Nephron progenitor cell (in vitro differentiated cells): ENCODE measurements around the gene ITPK1.

Experiments
- DNase-seq: peaks from one replicate; pipeline ENCODE4 v3.0.0; 2021
- H3K27ac Mint-ChIP-seq: 2 replicates; pipeline ENCODE4 v1.8.0; 2021; ENCODE audit warnings: mild to moderate bottlenecking, moderate library complexity, mixed read lengths
- H3K27me3 Mint-ChIP-seq: 2 replicates; pipeline ENCODE4 v1.8.0; 2021; ENCODE audit warnings: mild to moderate bottlenecking, low read depth, mixed read lengths; ENCODE audit not compliant: poor library complexity
- H3K36me3 Mint-ChIP-seq: 2 replicates; pipeline ENCODE4 v1.8.0; 2021; ENCODE audit warnings: low read depth, mixed read lengths
- H3K4me1 Mint-ChIP-seq: 2 replicates; pipeline ENCODE4 v1.8.0; 2021; ENCODE audit warnings: mixed read lengths
- H3K4me3 Mint-ChIP-seq: 2 replicates; pipeline ENCODE4 v1.8.0; 2021; ENCODE audit warnings: mild to moderate bottlenecking, moderate library complexity, mixed read lengths
- H3K9me3 Mint-ChIP-seq: 2 replicates; pipeline ENCODE4 v1.8.0; 2021; ENCODE audit warnings: mild to moderate bottlenecking, moderate library complexity, mixed read lengths
- TF ChIP-seq, protein P1 (sequence below): fragments of 200-600 bp; sonication (generic); IDR thresholded peaks from 2 replicates; pipeline ENCODE4 v1.5.0; 2021; ENCODE audit warnings: antibody characterized with exemption

The ITPK1 gene

DNA sequence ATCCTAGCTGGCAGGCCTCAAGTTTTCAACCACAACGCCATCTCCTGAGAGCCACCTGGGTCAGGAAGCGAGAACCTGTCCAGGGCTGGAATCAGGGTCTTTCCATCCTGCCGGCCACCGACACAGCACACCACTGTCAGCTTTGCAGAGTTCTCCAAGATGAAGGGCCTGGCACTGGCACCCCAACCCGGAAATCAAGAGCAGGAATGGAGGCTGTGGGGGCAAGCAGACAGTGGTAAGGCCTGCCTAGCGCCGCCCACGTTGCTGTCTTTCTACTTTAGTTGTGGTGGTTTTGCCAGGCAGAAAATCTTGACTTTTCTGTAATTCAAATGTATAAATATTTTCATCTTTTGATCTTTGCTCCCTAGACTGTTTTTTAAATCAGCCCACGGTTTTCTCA lies 90.7 kb downstream of the ITPK1 start:
- TF ChIP-seq, protein P1, sequence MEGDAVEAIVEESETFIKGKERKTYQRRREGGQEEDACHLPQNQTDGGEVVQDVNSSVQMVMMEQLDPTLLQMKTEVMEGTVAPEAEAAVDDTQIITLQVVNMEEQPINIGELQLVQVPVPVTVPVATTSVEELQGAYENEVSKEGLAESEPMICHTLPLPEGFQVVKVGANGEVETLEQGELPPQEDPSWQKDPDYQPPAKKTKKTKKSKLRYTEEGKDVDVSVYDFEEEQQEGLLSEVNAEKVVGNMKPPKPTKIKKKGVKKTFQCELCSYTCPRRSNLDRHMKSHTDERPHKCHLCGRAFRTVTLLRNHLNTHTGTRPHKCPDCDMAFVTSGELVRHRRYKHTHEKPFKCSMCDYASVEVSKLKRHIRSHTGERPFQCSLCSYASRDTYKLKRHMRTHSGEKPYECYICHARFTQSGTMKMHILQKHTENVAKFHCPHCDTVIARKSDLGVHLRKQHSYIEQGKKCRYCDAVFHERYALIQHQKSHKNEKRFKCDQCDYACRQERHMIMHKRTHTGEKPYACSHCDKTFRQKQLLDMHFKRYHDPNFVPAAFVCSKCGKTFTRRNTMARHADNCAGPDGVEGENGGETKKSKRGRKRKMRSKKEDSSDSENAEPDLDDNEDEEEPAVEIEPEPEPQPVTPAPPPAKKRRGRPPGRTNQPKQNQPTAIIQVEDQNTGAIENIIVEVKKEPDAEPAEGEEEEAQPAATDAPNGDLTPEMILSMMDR = no peak
- H3K27ac Mint-ChIP-seq = no peak overlapping the region
- H3K4me3 Mint-ChIP-seq = no peak overlapping the region
- peaks cover 37% of the 10 kb centered on the region for H3K4me1 Mint-ChIP-seq
- peaks cover 4% of the 10 kb centered on the region for H3K36me3 Mint-ChIP-seq
- no peak for DNase-seq
- H3K9me3 Mint-ChIP-seq = no peaks in the 10 kb centered on the region
- peaks cover 6% of the 10 kb centered on the region for H3K27me3 Mint-ChIP-seq

GRCh38 chr14:93024493-93024892 lies 91.2 kb downstream of the ITPK1 start:
- Mint-ChIP-seq H3K27me3 (peaks cover 6% of the 10 kb centered on the region), H3K4me3 (no peak overlapping the region), H3K4me1 (peaks cover 39% of the 10 kb centered on the region), H3K27ac (no peak overlapping the region), H3K36me3 (peaks cover 4% of the 10 kb centered on the region), H3K9me3 (no peaks in the 10 kb centered on the region)
- DNase-seq = no peak
- TF ChIP-seq, protein P1 = no peak

- peaks cover 4% of the 10 kb centered on the region for H3K36me3 Mint-ChIP-seq
- no peak overlapping the region for H3K4me3 Mint-ChIP-seq
- TF ChIP-seq, protein P1 = no peak
- peaks cover 42% of the 10 kb centered on the region for H3K4me1 Mint-ChIP-seq
- H3K9me3 Mint-ChIP-seq = no peaks in the 10 kb centered on the region
- no peak overlapping the region for H3K27ac Mint-ChIP-seq
- no peak for DNase-seq
- peaks cover 6% of the 10 kb centered on the region for H3K27me3 Mint-ChIP-seq
Observed at GRCh38 chr14:93023802-93024434, 91.8 kb downstream of the ITPK1 start.

DNA sequence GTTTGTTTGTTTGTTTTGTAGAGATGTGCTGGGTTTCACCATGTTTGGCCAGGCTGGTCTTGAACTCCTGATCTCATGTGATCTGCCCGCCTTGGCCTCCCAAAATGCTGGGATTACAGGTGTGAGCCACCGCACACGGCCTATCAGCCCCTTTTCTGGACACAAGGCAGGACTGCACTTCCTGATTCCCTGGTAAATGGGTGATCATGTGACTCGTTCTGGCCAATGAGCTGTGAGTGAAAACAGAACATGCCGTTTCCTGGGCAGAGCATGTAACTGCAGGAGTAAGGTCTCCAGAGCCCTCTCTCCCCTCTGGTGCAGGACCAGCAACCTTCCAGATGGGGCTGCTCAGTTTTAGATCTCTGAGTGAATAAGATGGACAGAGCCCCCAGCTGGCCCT lies 92.7 kb downstream of the ITPK1 start:
- H3K27me3 Mint-ChIP-seq = peaks cover 6% of the 10 kb centered on the region
- H3K9me3 Mint-ChIP-seq = no peaks in the 10 kb centered on the region

GRCh38 chr14:93019970-93020369 lies 95.8 kb downstream of the ITPK1 start:
- Mint-ChIP-seq H3K9me3 (no peaks in the 10 kb centered on the region), H3K27ac (no peak overlapping the region), H3K4me1 (peaks cover 63% of the 10 kb centered on the region), H3K36me3 (peaks cover 4% of the 10 kb centered on the region), H3K4me3 (no peak overlapping the region), H3K27me3 (peaks cover 12% of the 10 kb centered on the region)
- TF ChIP-seq, protein P1 = no peak
- no peak for DNase-seq

More for the DNA sequence above, 92.7 kb downstream of the ITPK1 start:
- Mint-ChIP-seq H3K36me3 (peaks cover 4% of the 10 kb centered on the region), H3K4me1 (peaks cover 39% of the 10 kb centered on the region), H3K4me3 (no peak overlapping the region), H3K27ac (no peak overlapping the region)
- TF ChIP-seq, protein P1 = no peak
- DNase-seq = no peak

GRCh38 chr14:93019367-93019843 lies 96.3 kb downstream of the ITPK1 start:
- peaks cover 4% of the 10 kb centered on the region for H3K36me3 Mint-ChIP-seq
- DNase-seq = no peak
- H3K4me1 Mint-ChIP-seq = peaks cover 68% of the 10 kb centered on the region
- H3K27ac Mint-ChIP-seq = no peak overlapping the region
- TF ChIP-seq, protein P1 = no peak
- H3K9me3 Mint-ChIP-seq = no peaks in the 10 kb centered on the region
- peaks cover 12% of the 10 kb centered on the region for H3K27me3 Mint-ChIP-seq
- H3K4me3 Mint-ChIP-seq = no peak overlapping the region
